Activated CD8-positive, alpha-beta memory T cell treated with anti-CD3 and anti-CD28 coated beads, Interleukin-2, amount 50 U/mL, for 24 hours (primary cell): ENCODE measurements around the gene KIF18B.

ENCODE experiments used
- DNase-seq: peaks from one replicate; pipeline ENCODE4 v3.0.0-alpha.2; 2020; ENCODE audit errors: extremely low read depth

The KIF18B gene

DNA sequence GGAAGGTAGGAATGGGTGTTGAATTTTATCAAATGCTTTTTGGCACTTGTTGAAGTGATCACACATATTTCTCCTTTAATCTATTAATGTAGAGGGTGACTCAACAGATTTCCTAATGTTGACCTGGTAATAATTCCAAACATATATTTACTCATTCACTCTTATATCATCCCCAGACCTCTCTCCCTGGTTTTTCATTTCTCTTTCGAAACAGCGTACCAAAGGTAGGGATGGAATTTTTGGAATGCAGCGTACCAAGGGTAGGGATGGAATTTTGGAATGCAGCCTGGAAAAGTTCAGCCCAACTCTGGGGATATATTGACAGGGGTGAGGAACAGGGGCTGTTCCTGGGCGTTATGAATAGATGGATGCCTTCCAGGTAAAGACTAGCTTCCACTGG, 7.3 kb downstream of the KIF18B start:
- no peak for DNase-seq

DNA sequence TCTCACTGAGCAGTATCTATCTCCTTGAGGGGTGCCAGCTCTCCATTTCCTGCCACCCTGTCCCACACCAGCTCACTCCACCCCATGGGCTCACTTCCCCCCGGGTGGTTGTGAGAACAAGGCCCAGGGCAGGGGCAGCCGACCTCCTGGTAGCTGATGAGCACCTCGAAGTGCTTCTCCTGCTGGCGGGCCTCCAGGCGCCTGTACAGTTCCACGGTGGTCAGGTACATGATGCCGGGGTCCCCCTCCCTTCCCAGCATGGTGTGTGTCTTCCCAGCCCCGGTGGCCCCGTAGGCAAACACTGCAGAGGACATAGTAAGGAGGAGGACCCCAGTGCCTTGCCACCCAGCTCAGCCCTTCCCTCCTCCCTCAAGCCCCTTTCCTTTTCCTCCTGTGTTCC, 12.5 kb downstream of the KIF18B start:
- DNase-seq, result no peak

- DNase-seq, result no peak
Measured at GRCh38 chr17:44934745-44935105, 12.8 kb downstream of the KIF18B start.

- DNase-seq, result no peak
Measured at GRCh38 chr17:44933824-44934744, 13.5 kb downstream of the KIF18B start.

- DNase-seq, result no peak
Measured at GRCh38 chr17:44932787-44933097, 14.8 kb downstream of the KIF18B start.

- DNase-seq, result no peak
Measured at GRCh38 chr17:44932096-44932786, 15.3 kb downstream of the KIF18B start.

- no peak for DNase-seq
Measured at GRCh38 chr17:44931376-44931775, 16.2 kb downstream of the KIF18B start.

GRCh38 chr17:44930667-44931066, 16.9 kb downstream of the KIF18B start:
- no peak for DNase-seq

DNA sequence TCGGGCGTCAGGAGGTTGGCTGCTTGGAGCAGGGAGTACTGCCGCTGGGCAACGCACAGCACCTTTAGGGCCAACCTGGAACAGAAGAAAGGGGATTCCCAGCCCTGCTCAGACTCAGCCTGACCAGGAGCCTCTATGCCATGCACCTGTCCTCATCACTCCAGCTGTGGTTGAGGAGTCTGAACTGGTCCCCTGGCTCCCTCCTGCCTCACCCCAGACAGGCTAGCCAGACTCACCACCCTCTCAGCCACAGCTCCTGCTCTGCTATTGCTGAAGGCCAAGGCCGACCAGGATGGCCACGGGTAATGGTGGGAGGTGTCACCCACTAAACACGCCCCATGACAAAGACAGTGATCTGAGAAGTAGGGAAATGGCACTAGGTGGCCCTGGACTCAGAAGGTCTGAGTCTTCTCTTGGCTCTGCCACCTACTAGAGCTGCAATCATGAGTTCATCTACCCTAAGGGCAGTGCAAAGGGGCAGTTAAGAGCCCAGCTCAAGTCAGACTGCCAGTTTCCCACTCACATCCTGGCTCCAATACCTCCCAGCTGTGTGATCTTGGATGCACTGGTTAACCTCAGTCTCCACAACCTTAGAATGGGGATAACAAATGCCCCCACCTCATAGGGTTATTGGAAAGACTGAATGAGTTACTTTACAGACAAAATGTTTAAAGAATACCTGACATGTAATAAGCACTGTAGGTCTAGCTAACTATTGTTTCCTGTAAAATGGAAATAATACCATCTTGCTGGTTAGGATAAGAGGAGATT, 18.4 kb downstream of the KIF18B start:
- no peak for DNase-seq

GRCh38 chr17:44928136-44928535, 19.4 kb downstream of the KIF18B start:
- no peak for DNase-seq

- DNase-seq, result no peak
Measured at GRCh38 chr17:44927696-44928095, 19.9 kb downstream of the KIF18B start.

- no peak for DNase-seq
Measured at GRCh38 chr17:44926821-44927525, 20.6 kb downstream of the KIF18B start.

DNA sequence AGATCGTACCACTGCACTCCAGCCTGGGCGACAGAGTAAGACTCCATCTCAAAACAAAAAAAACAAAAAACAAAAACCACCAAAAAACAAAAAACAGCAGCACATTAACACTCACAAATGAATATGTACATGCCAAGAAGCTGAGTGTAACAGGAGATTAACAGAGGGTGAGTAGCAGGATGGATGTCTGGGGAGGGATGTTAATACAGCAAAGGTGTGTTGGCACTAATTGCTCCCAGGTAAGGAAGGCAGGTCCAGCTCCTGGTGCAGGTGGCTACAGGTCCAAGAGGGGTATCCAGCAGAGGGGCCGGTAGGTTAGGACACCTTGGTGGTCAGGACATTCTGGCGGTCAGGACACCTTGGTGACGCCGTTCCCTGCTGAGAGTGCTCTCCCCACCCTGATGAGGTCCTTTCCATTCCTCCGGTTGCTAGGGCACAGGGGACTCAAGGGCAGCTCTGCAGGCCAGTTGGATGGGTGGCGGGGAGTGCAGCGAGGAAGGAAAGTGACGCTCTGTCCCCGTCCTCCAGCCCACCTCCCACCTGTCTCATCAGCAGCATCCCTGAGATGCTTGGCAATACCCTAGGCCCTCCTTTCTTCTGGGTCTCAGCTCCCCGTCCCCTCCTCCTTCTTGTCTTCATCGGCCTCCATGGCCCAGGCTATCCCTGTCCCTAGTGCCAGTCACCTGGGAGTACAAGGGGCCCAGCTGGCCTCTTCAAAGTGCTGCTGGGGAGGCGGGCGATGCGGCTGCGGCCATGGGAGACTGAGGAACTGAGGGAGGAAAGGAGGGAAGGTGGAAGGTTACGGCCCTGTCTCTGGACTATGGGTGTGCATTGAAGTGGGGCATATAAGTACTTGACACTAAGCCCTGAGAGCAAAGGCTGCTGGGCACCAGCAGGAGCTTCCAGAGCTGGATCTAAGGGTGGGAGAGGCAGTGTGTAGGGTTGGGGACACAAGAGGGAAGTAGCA, 21.6 kb downstream of the KIF18B start:
- no peak for DNase-seq

- DNase-seq, result no peak
Measured at GRCh38 chr17:44924107-44924544, 23.4 kb downstream of the KIF18B start.

DNA sequence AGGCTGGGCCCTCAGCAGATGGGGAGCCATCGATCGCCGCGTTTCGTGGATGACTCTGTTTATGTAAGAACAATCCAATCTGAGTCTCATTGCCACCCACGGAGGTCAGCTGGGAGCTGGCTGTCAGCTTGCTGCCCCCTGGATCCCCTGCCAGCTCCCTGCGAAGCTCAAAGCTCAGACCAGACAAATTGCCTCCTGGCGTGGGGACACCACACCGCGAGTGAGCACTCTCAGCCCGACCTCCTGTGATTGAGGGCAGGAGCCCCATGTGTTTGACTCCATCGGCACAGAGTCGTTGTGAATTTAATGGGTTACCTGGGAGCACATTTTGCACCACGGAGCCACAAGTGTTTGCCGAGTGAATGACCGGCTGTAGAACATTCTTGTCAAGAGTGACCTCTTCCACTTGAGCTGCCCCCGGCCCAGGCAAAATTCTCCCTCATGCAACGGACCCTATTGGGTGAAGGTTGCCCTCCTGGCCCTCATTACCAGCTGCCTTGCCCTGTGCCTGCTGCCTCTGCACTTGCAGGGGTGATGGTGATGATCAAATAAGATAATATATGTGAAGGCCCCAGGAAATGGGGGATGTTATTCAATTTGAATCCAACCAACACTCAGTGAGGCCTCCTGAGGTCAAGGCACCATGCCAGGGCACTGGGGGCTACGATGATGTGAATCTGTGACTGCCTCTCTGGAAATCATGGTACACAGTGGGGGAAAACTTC, 24.7 kb downstream of the KIF18B start:
- DNase-seq, result no peak

GRCh38 chr17:44922136-44922535, 25.4 kb downstream of the KIF18B start:
- DNase-seq, result no peak

DNA sequence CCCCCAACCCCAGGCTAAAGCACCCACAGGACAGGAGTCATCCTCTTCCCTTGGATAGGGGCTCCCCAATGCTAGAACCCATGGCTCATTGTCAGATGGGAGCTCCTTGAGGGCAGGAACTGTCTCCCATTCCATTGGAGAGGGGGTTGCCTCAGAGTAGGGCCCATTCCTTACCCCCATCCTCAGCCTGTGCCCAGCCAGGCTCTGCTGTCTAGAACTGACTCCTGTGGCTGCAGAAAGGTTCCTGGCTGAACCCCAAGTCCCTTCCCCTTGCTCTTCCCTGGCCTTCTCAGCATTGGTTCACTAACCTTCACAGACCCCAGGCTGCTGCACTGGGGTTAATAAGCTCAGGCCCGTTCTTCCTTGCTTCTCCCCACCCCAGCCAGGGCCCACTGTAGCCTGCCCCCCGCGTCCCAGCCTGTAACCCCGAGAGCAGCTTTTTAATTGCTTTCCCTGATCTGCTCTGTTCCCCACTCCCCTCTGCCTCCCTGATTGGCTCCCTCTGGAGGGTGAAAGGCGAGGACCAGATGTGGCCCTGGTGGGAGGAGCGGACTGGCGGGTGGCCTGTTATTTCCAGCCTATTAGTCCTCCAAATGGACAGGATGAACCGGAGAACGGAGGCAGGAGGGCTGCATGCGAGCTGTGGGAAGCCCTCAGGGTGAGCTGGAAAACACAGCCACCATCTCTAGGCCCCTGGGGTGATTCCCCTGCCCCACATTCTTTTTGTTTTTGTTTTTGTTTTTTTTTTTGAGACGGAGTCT, 26.3 kb downstream of the KIF18B start:
- no peak for DNase-seq

DNA sequence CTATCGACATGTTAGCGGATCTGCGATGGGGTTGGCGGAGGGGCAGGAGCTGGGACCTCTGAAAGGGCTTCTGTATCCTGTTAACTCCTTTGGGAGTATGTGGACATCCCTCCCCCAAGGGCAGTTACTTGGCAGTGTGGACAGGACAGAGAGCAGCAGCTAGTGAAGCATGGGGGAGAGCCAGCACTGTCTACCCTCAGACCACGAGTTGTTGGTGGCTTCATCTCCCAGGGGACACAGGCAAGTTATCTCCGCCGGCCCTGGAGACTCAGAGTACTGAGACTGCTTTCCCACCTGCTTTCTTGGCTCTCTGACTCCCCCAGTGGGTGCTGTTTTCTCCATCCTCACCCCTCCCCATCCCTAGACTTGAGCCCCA, 27.0 kb downstream of the KIF18B start:
- no peak for DNase-seq

DNA sequence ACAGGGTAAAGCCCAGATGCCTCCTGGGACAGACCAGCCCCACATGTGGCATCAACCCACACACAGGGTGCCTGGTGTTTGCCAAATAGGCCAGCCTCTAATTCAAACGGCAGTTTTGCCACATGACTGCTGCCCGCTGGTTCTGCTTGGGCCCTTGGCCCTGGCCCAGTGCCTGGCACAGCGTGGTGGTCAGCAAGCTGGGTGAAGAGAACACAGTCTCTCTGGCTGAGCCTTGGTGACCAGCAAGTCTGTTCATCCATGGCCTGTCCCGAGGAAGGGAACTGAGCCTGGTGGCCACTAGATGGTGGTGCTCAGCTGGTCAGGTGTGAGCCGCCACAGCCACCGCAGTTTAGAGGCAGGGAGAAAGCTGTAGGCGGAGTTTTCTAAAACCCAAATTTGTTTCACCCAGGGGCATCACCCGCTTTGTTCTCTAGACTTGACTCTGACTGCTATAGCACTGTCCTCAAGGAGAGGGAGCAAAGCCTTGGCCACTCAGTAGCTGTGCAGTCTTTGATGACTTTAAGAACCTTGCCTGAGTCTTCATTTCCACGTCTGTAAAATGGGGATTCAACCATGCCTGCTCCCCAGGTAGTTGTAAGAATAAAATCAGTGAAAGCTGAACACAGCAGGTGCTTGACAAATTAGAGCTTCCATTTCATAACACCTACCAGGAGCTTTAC, 27.5 kb downstream of the KIF18B start:
- no peak for DNase-seq
